Hematopoietic multipotent progenitor cell treated with erythropoietin and hydrocortisone succinate and interleukin-3 and kit ligand, for 6 days (in vitro differentiated cells): ENCODE measurements around the gene CELF6.
A peak's percentile ranks its signal among the peaks of the same experiment; 100 is the strongest.

Experiments
- DNase-seq: peaks from one replicate; pipeline ENCODE4 v3.0.0-alpha.2; 2015

CELF6 gene

DNA sequence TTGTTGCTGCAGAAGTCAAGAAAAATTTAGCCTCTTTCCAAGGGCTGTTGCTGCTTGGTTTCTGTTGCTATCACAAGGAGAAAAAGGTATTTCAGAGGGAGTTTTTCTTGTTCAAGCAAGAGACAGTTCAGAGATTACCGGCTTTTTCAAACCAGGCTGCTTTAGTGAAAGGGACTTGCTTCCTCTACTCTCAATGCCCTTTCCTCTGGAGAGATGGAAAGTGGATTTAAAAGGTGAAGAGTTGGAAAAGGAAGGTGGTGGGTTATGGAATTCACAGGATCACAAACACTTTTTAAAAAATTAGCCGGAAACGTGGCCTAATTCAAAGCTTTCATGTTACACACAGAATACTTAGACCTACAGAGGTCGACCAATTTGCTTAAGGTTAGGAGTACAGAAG, 48.7 kb downstream of the CELF6 start:
- DNase-seq, result no peak

DNA sequence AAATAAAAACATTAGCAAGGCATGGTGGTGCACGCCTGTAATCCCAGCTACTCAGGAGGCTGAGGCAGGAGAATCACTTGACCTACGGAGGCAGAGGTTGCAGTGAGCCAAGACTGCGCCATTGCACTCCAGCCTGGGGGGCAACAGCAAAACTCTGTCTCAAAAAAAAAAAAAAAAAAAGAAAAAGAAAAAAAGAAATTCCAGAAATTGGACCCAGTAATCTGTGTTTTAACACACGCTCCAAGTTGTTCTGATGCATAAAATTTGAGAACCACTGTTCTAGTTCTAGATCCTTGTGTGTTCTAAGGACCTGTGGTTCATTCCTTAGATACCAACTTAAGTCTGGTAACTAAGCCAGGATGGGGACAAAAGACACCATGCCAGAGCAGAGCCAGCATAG, 50.2 kb downstream of the CELF6 start:
- no peak for DNase-seq

DNA sequence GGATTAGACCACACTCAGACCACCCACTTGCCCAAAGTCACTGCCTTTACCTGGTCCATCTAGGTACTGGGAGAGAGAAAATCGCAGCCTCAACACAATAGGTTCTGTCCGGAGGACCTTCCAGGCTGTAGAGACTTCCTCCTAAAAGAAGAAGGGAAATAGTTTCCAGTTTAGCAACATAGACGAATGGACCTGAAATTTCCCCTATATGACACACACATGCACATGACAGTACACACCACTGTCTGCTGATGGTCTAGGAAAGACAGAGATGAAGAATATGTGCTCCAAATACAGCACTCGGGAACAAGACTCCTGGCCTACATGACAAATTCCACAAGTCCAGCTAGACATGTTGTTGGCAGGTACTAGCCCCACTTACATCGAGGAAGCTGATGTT, 54.9 kb downstream of the CELF6 start:
- DNase-seq, result no peak

DNA sequence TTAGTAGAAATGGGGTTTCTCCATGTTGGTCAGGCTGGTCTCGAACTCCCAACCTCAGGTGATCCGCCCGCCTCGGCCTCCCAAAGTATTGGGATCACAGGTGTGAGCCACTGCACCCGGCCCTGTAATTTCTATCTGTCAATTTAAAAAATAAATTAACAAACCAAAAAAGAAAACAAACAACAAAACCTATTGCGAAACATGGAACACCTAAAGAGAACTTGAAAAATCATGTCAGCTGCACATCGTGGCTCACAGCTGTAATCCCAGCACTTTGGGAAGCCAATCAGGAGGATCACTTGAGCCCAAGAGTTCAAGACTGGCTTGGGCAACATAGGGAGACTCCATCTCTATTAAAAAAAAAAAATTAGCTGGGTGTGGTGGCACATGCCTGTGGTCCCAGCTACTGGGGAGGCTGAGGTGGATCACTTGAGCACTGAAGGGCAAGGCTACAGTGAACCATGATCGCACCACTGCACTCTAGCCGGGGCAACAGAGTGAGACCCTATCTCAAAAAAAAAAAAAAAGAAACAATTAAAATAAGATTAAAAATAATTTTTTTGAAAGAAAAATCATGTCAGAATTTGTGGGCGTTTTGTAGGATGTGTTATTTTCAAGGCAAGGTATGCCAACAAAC, 67.2 kb downstream of the CELF6 start:
- no peak for DNase-seq

DNA sequence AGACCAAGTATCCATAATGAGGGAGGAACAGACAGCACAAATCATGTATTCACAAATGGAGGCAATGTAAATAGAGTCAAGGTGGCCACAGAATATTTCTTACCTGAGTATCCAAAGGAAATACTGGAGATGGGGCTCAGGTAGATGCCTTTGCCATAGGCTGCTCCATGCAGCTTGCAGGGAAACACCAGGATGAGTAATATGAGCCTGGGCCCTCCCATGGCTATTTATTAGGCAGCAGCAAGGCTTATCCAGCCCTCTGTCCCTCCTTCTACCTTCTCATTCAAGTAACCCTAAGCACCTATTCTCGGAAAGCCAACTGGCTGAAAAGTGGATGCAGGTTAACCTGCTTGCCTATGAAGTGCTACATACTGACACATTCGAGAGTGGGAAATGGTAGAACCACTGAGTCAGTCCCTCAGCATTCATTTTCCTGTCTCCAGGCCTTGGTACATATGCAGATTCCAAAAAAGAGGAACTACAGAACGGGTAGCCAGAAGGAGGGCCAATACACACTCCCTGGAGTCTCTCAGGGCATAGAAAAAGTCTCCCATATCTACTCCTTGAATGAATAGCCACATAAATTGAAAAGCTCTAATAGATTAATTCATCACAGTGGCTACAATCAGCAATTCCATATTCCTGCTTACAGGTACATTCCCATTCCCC, 70.7 kb downstream of the CELF6 start:
- no peak for DNase-seq

DNA sequence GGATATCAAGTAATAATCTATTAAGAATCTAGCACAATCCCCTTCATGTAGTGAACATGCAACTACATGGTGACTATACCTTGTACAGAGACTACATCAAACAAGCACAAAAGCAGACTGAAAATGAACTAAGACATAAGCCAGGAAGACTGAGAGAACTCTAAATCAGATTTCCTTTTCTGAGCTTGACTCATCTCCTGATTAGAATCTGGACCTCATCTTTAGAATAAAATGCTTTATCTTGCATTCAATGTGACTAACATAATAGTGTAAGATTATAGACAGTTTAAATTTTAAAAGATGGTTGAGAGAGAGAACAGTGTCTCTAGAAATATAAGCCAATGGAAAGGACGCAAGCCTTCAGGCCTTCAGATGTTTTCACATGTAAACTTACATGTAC, 71.4 kb downstream of the CELF6 start:
- no peak for DNase-seq

DNA sequence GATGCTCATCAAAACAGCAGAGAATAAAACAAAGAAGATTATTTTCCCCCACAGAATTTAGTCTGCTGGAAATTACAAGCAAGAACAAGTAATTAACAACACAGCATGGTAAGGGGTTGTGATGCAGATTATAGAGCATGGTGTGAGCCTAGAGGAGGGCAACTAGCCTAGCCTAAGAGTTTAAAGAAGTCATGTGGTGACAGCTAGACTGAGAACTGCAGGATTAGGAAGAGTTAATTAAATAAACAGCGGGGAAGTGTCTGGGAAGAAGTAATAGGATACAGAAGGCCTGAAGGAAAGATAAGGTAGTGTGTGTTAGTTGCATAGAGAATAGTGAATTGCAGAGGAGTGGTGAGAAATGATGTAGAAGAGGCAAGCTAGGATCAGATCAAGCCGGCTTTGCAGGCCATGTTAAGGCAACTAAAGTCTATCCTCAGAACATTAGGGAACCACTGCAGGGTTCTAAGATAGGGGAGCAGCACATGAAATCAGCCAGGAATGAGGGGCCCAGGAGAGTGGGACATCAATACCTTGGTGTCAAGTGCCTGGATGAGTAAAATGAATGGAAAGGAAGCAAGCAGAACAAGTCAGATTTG, 77.1 kb downstream of the CELF6 start:
- no peak for DNase-seq

DNA sequence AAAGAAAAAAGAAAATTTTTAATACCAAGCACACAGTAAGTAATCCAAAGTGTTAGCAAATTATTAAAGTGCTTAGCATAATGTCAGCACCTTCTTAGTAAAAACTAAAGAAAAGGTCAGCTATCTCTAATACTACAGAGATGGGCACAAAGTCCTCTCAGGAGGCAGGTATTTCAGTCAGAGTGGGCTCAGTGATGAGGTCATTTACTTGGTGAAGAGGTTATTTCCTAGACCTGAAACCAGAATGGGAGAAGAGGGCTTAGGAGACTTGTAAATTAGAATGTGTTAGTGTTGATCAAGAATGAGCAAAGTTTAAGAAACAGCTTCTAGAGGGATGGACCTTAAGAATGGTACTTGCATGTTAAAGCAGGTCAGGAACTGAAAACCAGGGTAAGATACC, 80.3 kb downstream of the CELF6 start:
- DNase-seq, result no peak

DNA sequence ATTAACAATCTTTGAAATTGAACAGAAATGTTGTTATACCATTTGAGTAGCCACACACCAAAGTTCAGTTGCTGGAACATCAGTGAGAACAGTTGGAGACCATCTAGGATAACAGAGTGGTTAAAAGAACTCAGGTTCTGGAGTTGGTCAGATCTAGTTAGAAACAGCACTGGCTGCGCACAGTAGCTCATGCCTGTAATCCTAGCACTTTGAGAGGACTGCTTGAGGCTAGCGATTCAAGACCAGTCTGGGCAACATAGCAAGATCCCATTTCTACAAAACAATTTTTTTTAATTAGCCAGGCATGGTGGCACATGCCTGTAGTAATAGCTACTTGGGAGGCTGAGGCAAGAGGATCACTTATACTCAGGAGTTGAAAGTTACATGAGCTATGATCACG, 81.4 kb downstream of the CELF6 start:
- DNase-seq, result no peak

DNA sequence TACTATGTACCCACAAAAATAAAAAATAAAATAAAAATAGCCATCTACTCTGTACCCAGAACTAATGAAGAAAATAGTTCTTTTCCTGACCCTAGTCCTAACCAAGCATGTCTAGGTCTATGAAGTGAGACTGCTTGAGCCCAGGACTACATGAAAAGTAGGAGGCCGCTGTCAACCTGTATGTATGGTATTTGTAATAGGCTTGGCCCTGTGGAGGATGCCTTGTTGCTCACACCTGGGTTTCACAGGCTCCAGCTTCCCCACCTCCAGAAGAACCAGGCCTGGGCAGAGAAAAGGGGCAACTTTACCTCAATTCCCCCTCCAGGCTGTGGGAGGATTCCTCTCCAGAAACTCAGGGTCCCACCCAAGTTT, 82.1 kb downstream of the CELF6 start:
- peak; percentile 27 for DNase-seq

DNA sequence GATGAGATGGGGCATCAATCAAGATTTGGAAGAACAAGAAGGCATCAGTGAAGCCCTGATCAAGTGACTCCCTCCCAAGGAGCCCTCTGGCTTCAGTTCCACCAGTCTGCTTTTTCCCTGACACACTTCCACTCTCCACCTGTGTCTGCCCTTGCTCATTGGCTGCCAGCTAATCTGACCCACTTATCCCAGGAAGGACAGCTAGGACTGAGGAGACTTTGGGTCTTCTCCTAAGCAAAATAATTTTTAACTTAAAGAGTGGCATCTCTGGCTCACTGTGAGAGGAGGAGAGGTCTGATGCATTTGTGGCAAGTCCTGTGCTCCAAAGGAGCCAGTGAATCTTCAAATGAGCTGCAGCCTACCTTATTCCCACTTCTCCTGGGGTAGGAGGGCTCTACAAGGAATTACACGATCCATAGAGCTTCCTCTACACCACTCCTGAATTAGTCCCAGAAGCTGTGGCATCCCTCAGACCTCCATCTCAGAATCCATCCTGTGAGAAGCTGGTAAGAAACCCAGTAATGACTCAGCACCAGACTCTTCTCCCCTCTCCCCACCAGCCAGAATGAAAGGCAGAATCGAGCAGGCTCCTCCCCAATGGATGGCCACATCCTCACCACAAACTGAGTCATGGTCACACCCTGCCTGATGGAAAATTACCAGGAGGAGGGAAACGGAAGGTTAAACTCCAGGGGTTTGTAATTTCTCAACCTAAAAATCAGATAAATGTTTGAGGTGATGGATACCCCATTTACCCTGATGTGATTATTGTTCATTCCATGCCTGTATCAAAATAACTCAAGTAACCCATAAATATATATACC, 82.7 kb downstream of the CELF6 start:
- DNase-seq, result peak; percentile 95

DNA sequence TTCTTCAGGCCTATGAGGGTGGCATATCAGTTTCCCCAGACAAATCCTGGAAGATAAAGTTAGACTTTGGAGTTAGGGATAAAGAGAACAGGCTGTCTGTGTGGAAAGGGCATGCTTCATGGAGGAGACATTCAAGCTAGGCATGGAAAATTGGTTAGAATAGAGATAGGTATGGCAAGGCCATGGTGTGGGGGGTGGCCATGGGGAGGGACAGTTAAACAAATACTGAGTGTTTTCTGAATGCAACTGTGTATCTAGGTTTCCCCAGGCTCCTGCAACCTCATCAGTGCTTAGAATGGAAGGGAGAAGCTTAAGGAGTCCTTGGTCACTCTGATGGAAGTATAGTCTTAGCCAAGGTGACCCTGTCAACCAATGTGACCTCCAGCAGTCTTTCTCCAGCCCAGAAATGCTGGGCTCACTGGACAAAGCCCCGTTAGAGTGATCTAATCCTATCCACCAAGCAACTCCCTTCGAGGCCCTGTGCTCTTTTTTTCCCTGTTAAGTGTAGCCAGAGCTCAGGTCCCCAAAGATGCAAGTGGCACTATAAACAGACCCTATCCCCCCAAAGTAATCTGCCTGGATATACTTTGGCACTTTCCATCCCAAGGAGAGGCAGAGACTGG, 83.5 kb downstream of the CELF6 start:
- no peak for DNase-seq

DNA sequence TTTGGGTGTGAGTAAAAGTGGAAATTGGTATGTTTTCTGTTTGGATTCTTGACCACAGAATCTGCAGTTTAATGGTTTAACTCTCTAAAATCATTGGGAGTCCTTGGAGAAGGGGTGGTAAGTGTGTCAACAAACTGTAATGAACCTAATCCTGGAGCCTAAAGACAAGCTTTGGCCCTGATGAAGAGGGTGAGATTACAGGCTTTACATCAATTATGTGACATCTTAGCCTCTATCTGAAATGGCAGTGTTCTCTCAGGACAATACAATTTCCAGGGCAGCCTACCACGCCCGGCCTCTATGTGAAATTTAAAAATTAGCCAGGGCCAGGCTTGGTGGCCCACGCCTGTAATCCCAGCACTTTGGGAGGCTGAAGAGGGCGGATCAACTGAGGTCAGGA, 84.7 kb downstream of the CELF6 start:
- DNase-seq, result no peak
